ENCODE data around the gene CSNK2A1.

DNA sequence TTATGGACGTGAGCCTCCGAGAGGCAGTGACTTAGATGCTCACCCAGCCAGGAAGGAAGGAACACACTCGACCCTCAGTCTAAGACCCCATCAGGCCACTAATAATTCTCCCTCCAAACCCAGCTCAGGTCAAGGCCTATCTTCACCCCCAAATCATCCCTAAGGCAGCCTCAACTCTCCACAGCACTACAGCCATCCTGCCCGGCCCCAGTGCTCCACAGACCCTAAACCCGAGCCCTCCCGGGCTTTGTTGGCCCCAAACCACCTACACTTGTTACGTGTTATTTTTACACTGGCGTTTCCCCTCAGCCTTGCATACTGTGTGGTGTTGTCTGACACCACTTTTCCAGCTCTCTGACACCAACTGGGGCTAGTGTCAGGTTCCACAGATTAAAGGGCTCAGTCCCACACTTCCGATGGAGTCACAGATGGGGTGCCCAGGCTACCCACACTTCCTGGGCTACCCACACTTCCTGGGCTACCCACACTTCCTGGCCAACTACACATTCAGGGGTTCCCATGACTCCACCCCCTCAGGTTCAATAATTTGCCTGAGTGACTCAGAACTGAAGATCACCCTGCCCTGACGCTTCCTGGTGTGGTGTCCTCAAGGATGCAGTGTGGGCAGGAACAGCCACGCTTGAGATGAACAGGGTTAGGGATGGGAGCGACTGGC is 110.2 kb downstream of the CSNK2A1 start:
- TF ChIP-seq, protein P1, sequence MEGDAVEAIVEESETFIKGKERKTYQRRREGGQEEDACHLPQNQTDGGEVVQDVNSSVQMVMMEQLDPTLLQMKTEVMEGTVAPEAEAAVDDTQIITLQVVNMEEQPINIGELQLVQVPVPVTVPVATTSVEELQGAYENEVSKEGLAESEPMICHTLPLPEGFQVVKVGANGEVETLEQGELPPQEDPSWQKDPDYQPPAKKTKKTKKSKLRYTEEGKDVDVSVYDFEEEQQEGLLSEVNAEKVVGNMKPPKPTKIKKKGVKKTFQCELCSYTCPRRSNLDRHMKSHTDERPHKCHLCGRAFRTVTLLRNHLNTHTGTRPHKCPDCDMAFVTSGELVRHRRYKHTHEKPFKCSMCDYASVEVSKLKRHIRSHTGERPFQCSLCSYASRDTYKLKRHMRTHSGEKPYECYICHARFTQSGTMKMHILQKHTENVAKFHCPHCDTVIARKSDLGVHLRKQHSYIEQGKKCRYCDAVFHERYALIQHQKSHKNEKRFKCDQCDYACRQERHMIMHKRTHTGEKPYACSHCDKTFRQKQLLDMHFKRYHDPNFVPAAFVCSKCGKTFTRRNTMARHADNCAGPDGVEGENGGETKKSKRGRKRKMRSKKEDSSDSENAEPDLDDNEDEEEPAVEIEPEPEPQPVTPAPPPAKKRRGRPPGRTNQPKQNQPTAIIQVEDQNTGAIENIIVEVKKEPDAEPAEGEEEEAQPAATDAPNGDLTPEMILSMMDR (IDR thresholded peaks at IDR 0.05), result no peak
- TF ChIP-seq POLR2A (IDR thresholded peaks at IDR 0.05), result no peak
